Mesangial cell (primary cell): Measurements from ENCODE around the gene BROX. TPM values are rescaled to one million over a fixed set of nuclear protein-coding genes. Genes with fewer than 3 reads are reported as not detected.

ENCODE experiments used
- total RNA-seq: library from RNA; depleted of rRNA; stranded (reverse); fragments of >200 nt; gene quantifications from 2 replicates; pipeline ENCODE4 v1.2.3, GENCODE V29; 2015

The BROX gene
- 21.4 and 27.5 TPM in 2 replicates for total RNA-seq

GRCh38 chr1:222712253-222713090 is at the start of gene BROX, which contains the start of gene AIDA:
Gene BROX (plus strand): TSS chr1:222712564. CDS start chr1:222715700, 3,136 bp downstream.
Gene AIDA (minus strand): TSS chr1:222712491. CDS start chr1:222712317, 174 bp downstream.

GRCh38 chr1:222736972-222737371 is 24.6 kb downstream of the BROX start, which contains the start of gene FAM177B:
Gene FAM177B (plus strand): TSS chr1:222737202. CDS start chr1:222746546, 9,344 bp downstream.

Other genes with a start within 250 kb of the BROX start
- gene HHIPL2, start 164.5 kb upstream of the BROX start, total RNA-seq = 0.13 TPM in 1 of 2 replicates, not detected in the other
- gene TAF1A, start 122.6 kb upstream of the BROX start, total RNA-seq = 1.8 and 4.9 TPM in 2 replicates
- 20.2 and 32.1 TPM in 2 replicates for gene MIA3, start 94.5 kb upstream of the BROX start, total RNA-seq
- gene AIDA, start 73 bp upstream of the BROX start, total RNA-seq = 33.7 and 53.4 TPM in 2 replicates
- gene FAM177B, start 24.6 kb downstream of the BROX start, total RNA-seq = not detected in 2 replicates
- 4.1 and 8.0 TPM in 2 replicates for gene DISP1, start 102.5 kb downstream of the BROX start, total RNA-seq